OCI-LY7 (cell line): ENCODE data around the gene ADAMTS2. TPM values are rescaled to one million over a fixed set of nuclear protein-coding genes. Genes with fewer than 3 reads are reported as not detected.

Experiments used
- BruUV-seq: library from RNA; stranded (reverse); fragments of 400-500 nt; replicated peaks from 2 replicates; lab custom pipeline; 2021; lab: Mats Ljungman, UMichigan
- CTCF ChIA-PET: fragments of 300-600 bp; sonication (Branson Sonifier 250); formaldehyde crosslinking; loops from one replicate; lab custom pipeline; 2022; ENCODE audit warnings: antibody characterized with exemption; ENCODE audit not compliant: unreplicated experiment; lab: Charles Lee
- POLR2A ChIA-PET: fragments of 300-600 bp; sonication (Branson Sonifier 250); formaldehyde crosslinking; loops from one replicate; lab custom pipeline; 2022; ENCODE audit warnings: antibody characterized with exemption; lab: Charles Lee
- DNase-seq: peaks from one replicate; pipeline ENCODE4 v3.0.0-alpha.2; 2015; ENCODE audit warnings: low spot score
- H2AFZ ChIP-seq: fragments of 200-600 bp; sonication (generic), shearing (Covaris generic); 2 replicates; pipeline ENCODE4 v1.6.1; 2014; ENCODE audit warnings: mild to moderate bottlenecking, antibody characterized with exemption, low read length, moderate library complexity
- H3K27ac ChIP-seq: fragments of 200-600 bp; sonication (generic); 2 replicates; pipeline ENCODE4 v1.5.1; 2014; ENCODE audit warnings: mixed run types, low read depth, mild to moderate bottlenecking, moderate library complexity, low read length, inconsistent platforms; ENCODE audit not compliant: poor library complexity, severe bottlenecking
- H3K36me3 ChIP-seq: fragments of 200-600 bp; sonication (generic); 2 replicates; pipeline ENCODE4 v1.6.1; 2014; ENCODE audit warnings: mild to moderate bottlenecking, antibody characterized with exemption, low read length, moderate library complexity, mixed read lengths; ENCODE audit not compliant: insufficient read depth
- H3K4me1 ChIP-seq: fragments of 200-600 bp; sonication (generic); 2 replicates; pipeline ENCODE4 v1.5.1; 2014; ENCODE audit warnings: mild to moderate bottlenecking, low read length; ENCODE audit not compliant: insufficient read depth, poor library complexity, severe bottlenecking
- H3K4me2 ChIP-seq: fragments of 200-600 bp; sonication (generic); 2 replicates; pipeline ENCODE4 v1.6.1; 2014; ENCODE audit warnings: mild to moderate bottlenecking, low read length
- H3K4me3 ChIP-seq: fragments of 200-600 bp; sonication (generic); 2 replicates; pipeline ENCODE4 v1.5.1; 2014; ENCODE audit warnings: mild to moderate bottlenecking, low read depth, low read length; ENCODE audit not compliant: poor library complexity, severe bottlenecking
- H3K79me2 ChIP-seq: fragments of 200-600 bp; sonication (generic); 2 replicates; pipeline ENCODE4 v1.6.1; 2016; ENCODE audit warnings: low read depth, mild to moderate bottlenecking, low read length, moderate library complexity, mixed read lengths; ENCODE audit not compliant: insufficient read depth
- H3K9me2 ChIP-seq: fragments of 200-600 bp; sonication (generic); 2 replicates; pipeline ENCODE4 v1.6.1; 2016; ENCODE audit warnings: mild to moderate bottlenecking, low read length, mixed read lengths; ENCODE audit not compliant: insufficient read depth
- H3K9me3 ChIP-seq: fragments of 200-600 bp; sonication (generic); 2 replicates; pipeline ENCODE4 v1.6.1; 2014; ENCODE audit warnings: mild to moderate bottlenecking, mixed run types, low read length, mixed read lengths
- H4K20me1 ChIP-seq: fragments of 200-600 bp; sonication (generic); 2 replicates; pipeline ENCODE4 v1.6.1; 2014; ENCODE audit warnings: mild to moderate bottlenecking, antibody characterized with exemption, low read length, moderate library complexity, mixed read lengths; ENCODE audit not compliant: insufficient read depth
- EZH2phosphoT487 ChIP-seq: fragments of 200-600 bp; sonication (generic); IDR thresholded peaks from 2 replicates; pipeline ENCODE4 v1.6.1; 2018; ENCODE audit warnings: low read depth, borderline replicate concordance, mild to moderate bottlenecking, mixed run types, antibody characterized with exemption, low read length, moderate library complexity, mixed read lengths
- intact Hi-C: fragments of 100-400 bp; cut with micrococcal nuclease; formaldehyde crosslinking; loops from one replicate; pipeline ENCODE4 v1.10.0; 2022; ENCODE audit not compliant: unreplicated experiment
- total RNA-seq, 2 experiments: library from RNA; depleted of rRNA in 1 of 2; stranded (reverse); fragments of >200 nt in 1 of 2; shearing (Covaris generic) in 1 of 2; gene quantifications; 2 replicates each; pipeline ENCODE4 v1.2.3, GENCODE V29; 2014 to 2022
- TF ChIP-seq, protein P1 (sequence below): fragments of 200-600 bp; sonication (generic); conservative IDR thresholded peaks from 2 replicates; pipeline ENCODE4 v1.5.1; 2014; ENCODE audit warnings: mild to moderate bottlenecking, antibody characterized with exemption, low read length, moderate library complexity, mixed read lengths

Gene ADAMTS2
- total RNA-seq, 2 experiments from 2014 or later, result not detected

DNA sequence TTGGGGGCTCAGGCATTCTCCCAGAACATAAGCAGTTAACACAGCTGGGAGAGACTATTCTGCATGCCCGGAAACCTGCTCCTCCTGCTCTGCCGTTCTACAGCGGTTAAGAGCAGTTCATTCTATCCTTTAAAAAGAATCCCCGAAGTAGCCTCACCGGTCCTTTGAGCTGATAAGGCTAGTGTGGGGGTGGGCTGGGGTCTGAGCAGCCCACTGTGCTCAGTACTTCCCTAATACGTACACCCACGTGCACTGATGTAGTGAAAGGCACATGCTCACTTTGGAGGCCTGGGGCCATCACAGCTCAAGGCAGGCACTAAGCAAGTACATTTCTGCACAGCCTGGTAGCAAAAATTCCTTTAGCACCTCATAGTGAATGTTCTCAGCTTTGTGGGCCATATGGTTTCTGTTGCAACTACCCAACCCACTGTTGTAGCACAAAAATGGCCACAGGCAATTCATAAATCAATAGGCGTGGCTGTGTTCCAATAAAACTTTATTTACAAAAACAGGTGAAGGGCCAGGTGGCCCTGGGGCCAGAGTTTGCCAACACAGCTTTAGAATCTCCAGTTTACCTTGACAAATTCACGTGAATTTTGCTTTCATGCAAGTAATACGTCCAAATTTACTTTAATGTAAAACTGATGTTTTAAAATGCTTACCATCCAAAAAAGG lies 148.7 kb downstream of the ADAMTS2 start:
- TF ChIP-seq, protein P1, sequence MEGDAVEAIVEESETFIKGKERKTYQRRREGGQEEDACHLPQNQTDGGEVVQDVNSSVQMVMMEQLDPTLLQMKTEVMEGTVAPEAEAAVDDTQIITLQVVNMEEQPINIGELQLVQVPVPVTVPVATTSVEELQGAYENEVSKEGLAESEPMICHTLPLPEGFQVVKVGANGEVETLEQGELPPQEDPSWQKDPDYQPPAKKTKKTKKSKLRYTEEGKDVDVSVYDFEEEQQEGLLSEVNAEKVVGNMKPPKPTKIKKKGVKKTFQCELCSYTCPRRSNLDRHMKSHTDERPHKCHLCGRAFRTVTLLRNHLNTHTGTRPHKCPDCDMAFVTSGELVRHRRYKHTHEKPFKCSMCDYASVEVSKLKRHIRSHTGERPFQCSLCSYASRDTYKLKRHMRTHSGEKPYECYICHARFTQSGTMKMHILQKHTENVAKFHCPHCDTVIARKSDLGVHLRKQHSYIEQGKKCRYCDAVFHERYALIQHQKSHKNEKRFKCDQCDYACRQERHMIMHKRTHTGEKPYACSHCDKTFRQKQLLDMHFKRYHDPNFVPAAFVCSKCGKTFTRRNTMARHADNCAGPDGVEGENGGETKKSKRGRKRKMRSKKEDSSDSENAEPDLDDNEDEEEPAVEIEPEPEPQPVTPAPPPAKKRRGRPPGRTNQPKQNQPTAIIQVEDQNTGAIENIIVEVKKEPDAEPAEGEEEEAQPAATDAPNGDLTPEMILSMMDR, result no peak
- no peak for TF ChIP-seq EZH2phosphoT487
- Histone ChIP-seq H3K4me1 (no peaks in the 10 kb centered on the region), H3K9me3 (no peaks in the 10 kb centered on the region), H4K20me1 (no peaks in the 10 kb centered on the region), H3K79me2 (no peaks in the 10 kb centered on the region), H2AFZ (no peak overlapping the region), H3K27ac (no peak overlapping the region), H3K4me2 (no peak overlapping the region), H3K9me2 (no peaks in the 10 kb centered on the region), H3K36me3 (no peaks in the 10 kb centered on the region), H3K4me3 (no peak overlapping the region)
- no peak for DNase-seq
- intact Hi-C loops, result no loop called here
- ChIA-PET CTCF (no interaction called here), POLR2A (no interaction called here)
- no TSS peak for BruUV-seq

DNA sequence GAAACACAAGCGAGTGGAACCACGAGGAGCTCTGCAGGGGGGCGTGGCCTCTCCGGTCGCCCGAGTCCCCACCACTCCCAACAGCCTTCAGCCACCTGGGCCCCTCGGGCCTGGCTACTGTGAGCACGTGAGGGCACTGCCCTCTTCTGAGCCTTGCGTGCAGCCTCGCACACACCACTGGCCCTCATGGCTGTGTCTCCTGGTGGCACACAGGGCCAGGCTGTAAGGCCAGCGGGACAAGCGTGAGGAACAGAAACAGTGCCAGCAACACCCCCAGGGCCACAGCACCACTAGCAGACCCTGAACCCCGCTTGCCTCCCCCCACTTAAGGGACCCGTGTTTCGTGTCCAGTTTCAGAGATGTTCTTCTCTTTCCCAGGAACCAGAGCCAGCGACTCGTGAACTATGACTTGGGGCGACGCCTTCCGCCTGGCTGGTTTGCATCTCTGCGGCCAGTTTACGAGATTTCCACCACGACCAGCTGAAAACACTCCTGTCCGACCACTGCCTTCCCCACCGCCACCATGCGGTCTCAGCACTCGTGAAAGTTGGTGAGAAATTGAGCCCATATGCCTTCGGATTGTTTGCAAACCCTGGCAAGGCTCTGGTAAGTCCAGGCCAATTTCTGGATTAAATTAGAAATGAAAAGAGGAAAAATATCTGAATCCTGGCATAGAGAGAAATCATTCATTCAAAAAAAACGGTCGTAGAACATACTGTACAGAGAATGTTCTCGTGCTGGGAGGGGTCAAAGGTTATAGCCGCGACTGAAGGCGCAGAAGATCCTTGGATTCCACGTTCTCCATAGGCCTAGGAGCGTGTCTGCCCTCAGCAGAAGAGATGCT lies 149.5 kb downstream of the ADAMTS2 start:
- Histone ChIP-seq H3K4me1 (no peaks in the 10 kb centered on the region), H3K9me3 (no peaks in the 10 kb centered on the region), H3K4me3 (no peak overlapping the region), H3K79me2 (no peaks in the 10 kb centered on the region), H3K4me2 (no peak overlapping the region), H3K9me2 (no peaks in the 10 kb centered on the region), H4K20me1 (no peaks in the 10 kb centered on the region), H3K36me3 (no peaks in the 10 kb centered on the region), H2AFZ (no peak overlapping the region), H3K27ac (no peak overlapping the region)
- intact Hi-C loops, result no loop called here
- BruUV-seq, result no TSS peak
- ChIA-PET POLR2A (no interaction called here), CTCF (no interaction called here)
- TF ChIP-seq, protein P1, result no peak
- TF ChIP-seq EZH2phosphoT487, result no peak
- DNase-seq, result no peak
